Neural cell (in vitro differentiated cells): ENCODE measurements around the gene MRC2. TPM values are rescaled to one million over a fixed set of nuclear protein-coding genes. Genes with fewer than 3 reads are reported as not detected.

Source experiments
- H2AFZ ChIP-seq: fragments of 200-600, 300-800 bp; sonication (generic), shearing (Covaris generic); 2 replicates; pipeline ENCODE4 v1.6.0; 2014; ENCODE audit warnings: low read depth, mild to moderate bottlenecking, antibody characterized with exemption, low read length, moderate library complexity
- H3F3A ChIP-seq: fragments of 200-600 bp; shearing (Covaris generic); 2 replicates; pipeline ENCODE4 v1.6.1; 2016; ENCODE audit warnings: mild to moderate bottlenecking, moderate library complexity, mixed read lengths, antibody characterized with exemption, low read length; ENCODE audit not compliant: insufficient read depth, poor library complexity, severe bottlenecking
- H3K27ac ChIP-seq: fragments of 200-600, 300-800 bp; sonication (generic), shearing (Covaris generic); 2 replicates; pipeline ENCODE4 v1.5.1; 2014; ENCODE audit warnings: mild to moderate bottlenecking, low read length, moderate library complexity
- H3K27me3 ChIP-seq: fragments of 300-800, 200-600 bp; sonication (generic), shearing (Covaris generic); 2 replicates; pipeline ENCODE4 v1.6.0; 2014; ENCODE audit warnings: mild to moderate bottlenecking, low read depth, low read length, moderate library complexity; ENCODE audit not compliant: insufficient read depth
- H3K36me3 ChIP-seq: fragments of 300-800, 200-600 bp; sonication (generic), shearing (Covaris generic); 2 replicates; pipeline ENCODE4 v1.5.1; 2014; ENCODE audit warnings: mild to moderate bottlenecking, antibody characterized with exemption, low read length, moderate library complexity; ENCODE audit not compliant: insufficient read depth
- H3K4me2 ChIP-seq: fragments of 300-800, 200-600 bp; sonication (generic), shearing (Covaris generic); 2 replicates; pipeline ENCODE4 v1.6.0; 2014; ENCODE audit warnings: mild to moderate bottlenecking, low read length
- H3K4me3 ChIP-seq: fragments of 300-800, 200-600 bp; sonication (generic), shearing (Covaris generic); 2 replicates; pipeline ENCODE4 v1.5.1; 2014; ENCODE audit warnings: mild to moderate bottlenecking, low read length, moderate library complexity
- H3K79me2 ChIP-seq: fragments of 200-600 bp; shearing (Covaris generic); replicated peaks from 2 replicates; pipeline ENCODE4 v1.6.0; 2014; ENCODE audit warnings: mild to moderate bottlenecking, low read length, moderate library complexity; ENCODE audit not compliant: insufficient read depth
- H3K9ac ChIP-seq: fragments of 300-800, 200-600 bp; sonication (generic), shearing (Covaris generic); 2 replicates; pipeline ENCODE4 v1.6.1; 2016; ENCODE audit warnings: mild to moderate bottlenecking, low read length, mixed read lengths
- H3K9me2 ChIP-seq: fragments of 200-600 bp; shearing (Covaris generic); 2 replicates; pipeline ENCODE4 v1.6.1; 2016; ENCODE audit warnings: mild to moderate bottlenecking, low read length, mixed read lengths; ENCODE audit not compliant: insufficient read depth
- H3K9me3 ChIP-seq: fragments of 200-600, 300-800 bp; sonication (generic), shearing (Covaris generic); 2 replicates; pipeline ENCODE4 v1.6.1; 2016; ENCODE audit warnings: mild to moderate bottlenecking, mixed run types, low read length, moderate library complexity, mixed read lengths
- H4K20me1 ChIP-seq: fragments of 200-600 bp; shearing (Covaris generic); 2 replicates; pipeline ENCODE4 v1.6.1; 2016; ENCODE audit warnings: mild to moderate bottlenecking, mixed run types; ENCODE audit not compliant: insufficient read depth
- EP300 ChIP-seq: fragments of 450-650 bp; conservative IDR thresholded peaks from 2 replicates; pipeline ENCODE4 v1.6.1; 2014; ENCODE audit warnings: antibody characterized with exemption, mild to moderate bottlenecking, moderate library complexity; ENCODE audit not compliant: poor library complexity, severe bottlenecking
- EZH2 ChIP-seq: fragments of 200-600, 300-800 bp; shearing (Covaris generic), sonication (generic); IDR thresholded peaks from 2 replicates; pipeline ENCODE4 v1.6.1; 2014; ENCODE audit warnings: antibody characterized with exemption, low read length, borderline replicate concordance, mild to moderate bottlenecking; ENCODE audit not compliant: insufficient read depth, poor library complexity, severe bottlenecking
- MXI1 ChIP-seq: fragments of 450-650 bp; conservative IDR thresholded peaks from 2 replicates; pipeline ENCODE4 v1.6.1; 2014; ENCODE audit warnings: antibody characterized with exemption, mild to moderate bottlenecking; ENCODE audit not compliant: poor library complexity, severe bottlenecking
- POLR2AphosphoS5 ChIP-seq: IDR thresholded peaks from 2 replicates; pipeline ENCODE4 v1.6.1; 2012
- RAD21 ChIP-seq: fragments of 450-650 bp; conservative IDR thresholded peaks from 2 replicates; pipeline ENCODE4 v1.6.1; 2014; ENCODE audit warnings: antibody characterized with exemption, mild to moderate bottlenecking, moderate library complexity
- REST ChIP-seq: IDR thresholded peaks from 2 replicates; pipeline ENCODE4 v1.6.1; 2012; ENCODE audit warnings: borderline replicate concordance
- SMC3 ChIP-seq: fragments of 450-650 bp; conservative IDR thresholded peaks from 2 replicates; pipeline ENCODE4 v1.6.1; 2014; ENCODE audit warnings: antibody characterized with exemption, mild to moderate bottlenecking, moderate library complexity; ENCODE audit not compliant: poor library complexity
- TAF1 ChIP-seq: IDR thresholded peaks from 2 replicates; pipeline ENCODE4 v1.6.1; 2012; ENCODE audit warnings: low read depth
- polyA plus RNA-seq: library from polyadenylated mRNA; depleted of rRNA; stranded (reverse); fragments of >200 nt; gene quantifications from 2 replicates; pipeline ENCODE4 v1.2.3, GENCODE V29; 2014
- TF ChIP-seq, protein P1 (sequence below): fragments of 450-650 bp; IDR thresholded peaks from 2 replicates; pipeline ENCODE4 v1.5.1; 2014; ENCODE audit warnings: antibody characterized with exemption, mild to moderate bottlenecking, moderate library complexity; ENCODE audit not compliant: poor library complexity, severe bottlenecking

Gene MRC2
- polyA plus RNA-seq, 1 donor from 2014 or later = 0.36 TPM

DNA sequence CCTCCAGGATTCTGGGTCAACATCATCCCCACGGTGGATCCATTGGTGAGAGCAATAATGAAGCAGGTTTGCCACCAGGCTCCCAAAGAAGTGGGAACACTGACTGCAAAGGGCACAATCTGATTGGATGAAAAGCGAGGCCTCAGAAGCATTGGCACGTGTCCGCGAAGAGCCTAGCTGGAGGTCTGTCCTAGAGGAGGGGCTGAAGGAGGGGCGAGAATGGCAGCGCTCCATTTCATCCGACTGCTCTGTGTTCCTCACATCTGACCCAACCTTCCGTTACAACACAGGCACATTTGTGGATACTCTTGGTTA is 79.9 kb downstream of the MRC2 start:
- H3K9ac ChIP-seq = no peak overlapping the region
- no peak overlapping the region for H3K4me3 ChIP-seq
- H3K36me3 ChIP-seq = no peaks in the 10 kb centered on the region
- H3K27ac ChIP-seq = no peak overlapping the region
- H4K20me1 ChIP-seq = no peaks in the 10 kb centered on the region
- H3K4me2 ChIP-seq = no peak overlapping the region
- TF ChIP-seq RAD21 = no peak
- no peak for TF ChIP-seq MXI1
- TF ChIP-seq SMC3 = no peak
- no peak for TF ChIP-seq POLR2AphosphoS5
- TF ChIP-seq EP300 = no peak
- TF ChIP-seq, protein P1, sequence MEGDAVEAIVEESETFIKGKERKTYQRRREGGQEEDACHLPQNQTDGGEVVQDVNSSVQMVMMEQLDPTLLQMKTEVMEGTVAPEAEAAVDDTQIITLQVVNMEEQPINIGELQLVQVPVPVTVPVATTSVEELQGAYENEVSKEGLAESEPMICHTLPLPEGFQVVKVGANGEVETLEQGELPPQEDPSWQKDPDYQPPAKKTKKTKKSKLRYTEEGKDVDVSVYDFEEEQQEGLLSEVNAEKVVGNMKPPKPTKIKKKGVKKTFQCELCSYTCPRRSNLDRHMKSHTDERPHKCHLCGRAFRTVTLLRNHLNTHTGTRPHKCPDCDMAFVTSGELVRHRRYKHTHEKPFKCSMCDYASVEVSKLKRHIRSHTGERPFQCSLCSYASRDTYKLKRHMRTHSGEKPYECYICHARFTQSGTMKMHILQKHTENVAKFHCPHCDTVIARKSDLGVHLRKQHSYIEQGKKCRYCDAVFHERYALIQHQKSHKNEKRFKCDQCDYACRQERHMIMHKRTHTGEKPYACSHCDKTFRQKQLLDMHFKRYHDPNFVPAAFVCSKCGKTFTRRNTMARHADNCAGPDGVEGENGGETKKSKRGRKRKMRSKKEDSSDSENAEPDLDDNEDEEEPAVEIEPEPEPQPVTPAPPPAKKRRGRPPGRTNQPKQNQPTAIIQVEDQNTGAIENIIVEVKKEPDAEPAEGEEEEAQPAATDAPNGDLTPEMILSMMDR = no peak
- TF ChIP-seq TAF1 = no peak
- TF ChIP-seq REST = no peak
- TF ChIP-seq EZH2 = no peak
- peaks cover 18% of the 10 kb centered on the region for H3K79me2 ChIP-seq
- no peak overlapping the region for H2AFZ ChIP-seq
- H3K9me2 ChIP-seq = no peaks in the 10 kb centered on the region
- H3K9me3 ChIP-seq = no peaks in the 10 kb centered on the region
- no peaks in the 10 kb centered on the region for H3K27me3 ChIP-seq
- no peaks in the 10 kb centered on the region for H3F3A ChIP-seq

DNA sequence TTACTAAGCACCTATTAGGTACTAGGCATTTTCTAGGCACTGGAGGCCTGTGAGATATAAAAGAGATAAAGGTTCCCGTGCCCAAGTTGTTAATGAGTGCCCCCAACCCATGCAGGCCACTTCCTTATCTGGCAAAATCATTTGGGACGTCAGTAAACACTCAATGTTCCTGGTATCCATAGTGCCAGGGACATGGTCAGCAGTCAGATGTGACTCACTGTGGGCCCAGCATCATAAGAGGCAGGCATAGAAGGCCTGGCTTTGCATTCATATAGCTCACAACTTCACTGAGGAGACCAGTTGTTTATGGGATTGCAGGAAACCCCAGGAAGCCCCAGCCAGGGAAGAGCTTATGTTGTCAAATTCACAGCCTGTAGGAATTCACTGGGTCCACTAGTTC is 81.1 kb downstream of the MRC2 start:
- Histone ChIP-seq H3K9ac (no peak overlapping the region), H3K4me3 (no peak overlapping the region), H3K79me2 (peaks cover 18% of the 10 kb centered on the region), H4K20me1 (no peaks in the 10 kb centered on the region), H3K27me3 (no peaks in the 10 kb centered on the region), H3K9me3 (no peaks in the 10 kb centered on the region), H3K27ac (no peak overlapping the region), H3F3A (no peaks in the 10 kb centered on the region), H3K9me2 (no peaks in the 10 kb centered on the region), H2AFZ (no peak overlapping the region), H3K4me2 (no peak overlapping the region), H3K36me3 (no peaks in the 10 kb centered on the region)
- TF ChIP-seq, protein P1 = no peak
- no peak for TF ChIP-seq EZH2
- TF ChIP-seq EP300 = no peak
- no peak for TF ChIP-seq REST
